ENCODE measurements around the gene AAMP.
A peak's percentile ranks its signal among the peaks of the same experiment; 100 is the strongest.
"Not testable (repeated sequence)": the region's sequence is repeated elsewhere in the genome, so short reads cannot be mapped to it uniquely, and the experiment has no call there.

Gene AAMP

GRCh38 chr2:218275371-218276072 is 5.6 kb upstream of the AAMP start:
- no peak for DNase-seq (ENCODE audit: low read depth in 2 of 2, low spot score in 1 of 2)

- DNase-seq (ENCODE audit: low read depth in 2 of 2, low spot score in 1 of 2), result no peak
These were observed 4.6 kb upstream of the AAMP start for GRCh38 chr2:218274586-218274985.

- no peak for DNase-seq (ENCODE audit: low read depth in 2 of 2, low spot score in 1 of 2)
These were observed 3.9 kb upstream of the AAMP start for GRCh38 chr2:218273908-218274249.

GRCh38 chr2:218273214-218273907 is 3.4 kb upstream of the AAMP start:
- not testable (repeated sequence) for DNase-seq (ENCODE audit: low read depth in 2 of 2, low spot score in 1 of 2)

- DNase-seq (ENCODE audit: low read depth in 2 of 2, low spot score in 1 of 2), result peak; percentile 51 to 64
These were observed 2.7 kb upstream of the AAMP start for GRCh38 chr2:218272531-218273212.

- no peak for DNase-seq (ENCODE audit: low read depth in 2 of 2, low spot score in 1 of 2)
These were observed 2.1 kb upstream of the AAMP start for GRCh38 chr2:218271865-218272530.

GRCh38 chr2:218271487-218271797 is 1.5 kb upstream of the AAMP start:
- no peak for DNase-seq (ENCODE audit: low read depth in 2 of 2, low spot score in 1 of 2)

- no peak for DNase-seq (ENCODE audit: low read depth in 2 of 2, low spot score in 1 of 2)
These were observed 967 bp upstream of the AAMP start for GRCh38 chr2:218270721-218271486.

- no peak for DNase-seq (ENCODE audit: low read depth in 2 of 2, low spot score in 1 of 2)
These were observed 2.7 kb downstream of the AAMP start for GRCh38 chr2:218267259-218267658.

- DNase-seq (ENCODE audit: low read depth in 2 of 2, low spot score in 1 of 2), result no peak
These were observed 3.5 kb downstream of the AAMP start for GRCh38 chr2:218266316-218266979.

- no peak for DNase-seq (ENCODE audit: low read depth in 2 of 2, low spot score in 1 of 2)
These were observed 4.3 kb downstream of the AAMP start for GRCh38 chr2:218265626-218266025.

GRCh38 chr2:218264773-218265561 is 5.0 kb downstream of the AAMP start:
- no peak for DNase-seq (ENCODE audit: low read depth in 2 of 2, low spot score in 1 of 2)

GRCh38 chr2:218263817-218264641 is 5.9 kb downstream of the AAMP start:
- DNase-seq (ENCODE audit: low read depth in 2 of 2, low spot score in 1 of 2), result no peak

GRCh38 chr2:218262631-218263586 is 7.0 kb downstream of the AAMP start:
- no peak for DNase-seq (ENCODE audit: low read depth in 2 of 2, low spot score in 1 of 2)

- DNase-seq (ENCODE audit: low read depth in 2 of 2, low spot score in 1 of 2), result no peak
These were observed 7.7 kb downstream of the AAMP start for GRCh38 chr2:218262237-218262600.

GRCh38 chr2:218261423-218262236 is 8.3 kb downstream of the AAMP start:
- DNase-seq (ENCODE audit: low read depth in 2 of 2, low spot score in 1 of 2), result no peak

- no peak for DNase-seq (ENCODE audit: low read depth in 2 of 2, low spot score in 1 of 2)
These were observed 9.1 kb downstream of the AAMP start, which contains the start of gene GPBAR1 for GRCh38 chr2:218260742-218261422. Gene GPBAR1, plus strand, starts transcription at chr2:218261015. Its CDS starts 1,710 bp downstream, at chr2:218262725.

Data from stimulated activated CD8-positive, alpha-beta memory T cell treated with anti-CD3 and anti-CD28 coated beads, Interleukin-4, amount 100 ng/mL, for 1 hour (primary cell).